SU-DHL-6 (cell line): Measurements from ENCODE around the gene ACOT11.

Experiments used
- EZH2phosphoT487 ChIP-seq: fragments of 200-600 bp; sonication (generic), shearing (Covaris generic); conservative IDR thresholded peaks from 2 replicates; pipeline ENCODE4 v1.6.1; 2018; ENCODE audit warnings: mild to moderate bottlenecking, antibody characterized with exemption, low read length, moderate library complexity, mixed read lengths
- TF ChIP-seq, protein P1 (sequence below): fragments of 200-600 bp; sonication (generic); IDR thresholded peaks from one replicate; pipeline ENCODE4 v1.5.1; 2017; ENCODE audit warnings: antibody characterized with exemption, mild to moderate bottlenecking, low read length, moderate library complexity; ENCODE audit not compliant: insufficient read depth, poor library complexity, severe bottlenecking

DNA sequence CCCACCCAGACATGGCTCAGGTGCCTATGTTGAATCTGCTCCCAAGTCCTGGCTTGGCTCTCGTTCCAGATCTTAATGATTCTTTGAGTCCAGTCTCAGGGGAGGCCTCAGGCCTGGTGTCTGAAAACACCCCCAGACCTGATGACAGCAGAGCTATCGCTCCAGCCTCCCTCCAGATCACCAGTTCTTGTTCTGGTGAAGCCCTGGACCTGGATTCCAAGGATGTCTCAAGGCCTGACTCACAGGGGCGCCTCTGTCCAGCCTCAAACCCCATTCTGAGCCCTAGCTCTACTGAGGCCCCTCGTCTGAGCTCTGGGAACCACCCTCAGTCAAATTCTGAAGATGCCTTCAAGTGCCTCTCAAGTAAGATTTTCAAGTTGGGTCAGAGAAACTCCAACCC lies 105.0 kb downstream of the ACOT11 start:
- no peak for TF ChIP-seq EZH2phosphoT487
- TF ChIP-seq, protein P1, sequence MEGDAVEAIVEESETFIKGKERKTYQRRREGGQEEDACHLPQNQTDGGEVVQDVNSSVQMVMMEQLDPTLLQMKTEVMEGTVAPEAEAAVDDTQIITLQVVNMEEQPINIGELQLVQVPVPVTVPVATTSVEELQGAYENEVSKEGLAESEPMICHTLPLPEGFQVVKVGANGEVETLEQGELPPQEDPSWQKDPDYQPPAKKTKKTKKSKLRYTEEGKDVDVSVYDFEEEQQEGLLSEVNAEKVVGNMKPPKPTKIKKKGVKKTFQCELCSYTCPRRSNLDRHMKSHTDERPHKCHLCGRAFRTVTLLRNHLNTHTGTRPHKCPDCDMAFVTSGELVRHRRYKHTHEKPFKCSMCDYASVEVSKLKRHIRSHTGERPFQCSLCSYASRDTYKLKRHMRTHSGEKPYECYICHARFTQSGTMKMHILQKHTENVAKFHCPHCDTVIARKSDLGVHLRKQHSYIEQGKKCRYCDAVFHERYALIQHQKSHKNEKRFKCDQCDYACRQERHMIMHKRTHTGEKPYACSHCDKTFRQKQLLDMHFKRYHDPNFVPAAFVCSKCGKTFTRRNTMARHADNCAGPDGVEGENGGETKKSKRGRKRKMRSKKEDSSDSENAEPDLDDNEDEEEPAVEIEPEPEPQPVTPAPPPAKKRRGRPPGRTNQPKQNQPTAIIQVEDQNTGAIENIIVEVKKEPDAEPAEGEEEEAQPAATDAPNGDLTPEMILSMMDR: no peak
